Measurements from ENCODE around the gene ZNF217.
"Not testable (repeated sequence)": the region's sequence is repeated elsewhere in the genome, so short reads cannot be mapped to it uniquely, and the experiment has no call there.

Gene ZNF217

GRCh38 chr20:53597030-53597482, 3.4 kb upstream of the ZNF217 start:
- Histone ChIP-seq H3K36me3 (ENCODE audit: control insufficient read depth, insufficient read depth, low read length) (no peaks in the 10 kb centered on the region), H3K4me1 (ENCODE audit: control insufficient read depth, insufficient read depth, low read length, poor library complexity, severe bottlenecking) (peaks cover 23% of the 10 kb centered on the region), H3K9me3 (ENCODE audit: control insufficient read depth, low read length) (no peaks in the 10 kb centered on the region), H3K4me3 (ENCODE audit: extremely low read depth, insufficient read depth, low read length, poor library complexity, severe bottlenecking) (no peak overlapping the region), H3K27ac (ENCODE audit: low read depth, low read length, severe bottlenecking) (no peak overlapping the region)
- WGBS, 2 experiments (ENCODE audit: insufficient coverage in 2 of 2) = 92 to 94% methylated on average over 2 of the region's 3 CpGs

- H3K4me3 ChIP-seq (ENCODE audit: extremely low read depth, insufficient read depth, low read length, poor library complexity, severe bottlenecking); H3K36me3 ChIP-seq (ENCODE audit: control insufficient read depth, insufficient read depth, low read length); H3K9me3 ChIP-seq (ENCODE audit: control insufficient read depth, low read length): not testable (repeated sequence)
- Histone ChIP-seq H3K4me1 (ENCODE audit: control insufficient read depth, insufficient read depth, low read length, poor library complexity, severe bottlenecking) (peaks cover 23% of the 10 kb centered on the region), H3K27ac (ENCODE audit: low read depth, low read length, severe bottlenecking) (peak overlapping the region; percentile 3)
- WGBS, 2 experiments (ENCODE audit: insufficient coverage in 2 of 2) = 86 to 100% methylated on average over 1 of the region's 12 CpGs
Measured at GRCh38 chr20:53596189-53597001, 2.8 kb upstream of the ZNF217 start.

GRCh38 chr20:53595742-53596141, 2.1 kb upstream of the ZNF217 start:
- peaks cover 23% of the 10 kb centered on the region for H3K4me1 ChIP-seq (ENCODE audit: control insufficient read depth, insufficient read depth, low read length, poor library complexity, severe bottlenecking)
- not testable (repeated sequence) for H3K36me3 ChIP-seq (ENCODE audit: control insufficient read depth, insufficient read depth, low read length); H3K27ac ChIP-seq (ENCODE audit: low read depth, low read length, severe bottlenecking); H3K9me3 ChIP-seq (ENCODE audit: control insufficient read depth, low read length); H3K4me3 ChIP-seq (ENCODE audit: extremely low read depth, insufficient read depth, low read length, poor library complexity, severe bottlenecking)
- no CpG with 5 or more reads among the region's 3 CpGs for WGBS, 2 experiments (ENCODE audit: insufficient coverage in 2 of 2)

- Histone ChIP-seq H3K4me1 (ENCODE audit: control insufficient read depth, insufficient read depth, low read length, poor library complexity, severe bottlenecking) (peaks cover 23% of the 10 kb centered on the region), H3K9me3 (ENCODE audit: control insufficient read depth, low read length) (no peaks in the 10 kb centered on the region), H3K27ac (ENCODE audit: low read depth, low read length, severe bottlenecking) (peak overlapping the region; percentile 79), H3K36me3 (ENCODE audit: control insufficient read depth, insufficient read depth, low read length) (no peaks in the 10 kb centered on the region), H3K4me3 (ENCODE audit: extremely low read depth, insufficient read depth, low read length, poor library complexity, severe bottlenecking) (peak overlapping the region; percentile 55)
- WGBS, 2 experiments (ENCODE audit: insufficient coverage in 2 of 2) = 5 to 10% methylated on average over 3 to 4 of the region's 7 CpGs
Measured at GRCh38 chr20:53595018-53595378, 1.4 kb upstream of the ZNF217 start.

GRCh38 chr20:53594068-53595017, 704 bp upstream of the ZNF217 start:
- WGBS, 2 experiments (ENCODE audit: insufficient coverage in 2 of 2) = 4% methylated on average over 32 to 43 of the region's 110 CpGs
- H3K4me1 ChIP-seq (ENCODE audit: control insufficient read depth, insufficient read depth, low read length, poor library complexity, severe bottlenecking) = peaks cover 23% of the 10 kb centered on the region

GRCh38 chr20:53592992-53593465, 610 bp downstream of the ZNF217 start:
- H3K4me3 ChIP-seq (ENCODE audit: extremely low read depth, insufficient read depth, low read length, poor library complexity, severe bottlenecking) = peak overlapping the region; percentile 79
- H3K36me3 ChIP-seq (ENCODE audit: control insufficient read depth, insufficient read depth, low read length) = no peaks in the 10 kb centered on the region
- no peaks in the 10 kb centered on the region for H3K9me3 ChIP-seq (ENCODE audit: control insufficient read depth, low read length)
- WGBS, 2 experiments (ENCODE audit: insufficient coverage in 2 of 2) = 0% methylated on average over 22 to 34 of the region's 47 CpGs
- H3K4me1 ChIP-seq (ENCODE audit: control insufficient read depth, insufficient read depth, low read length, poor library complexity, severe bottlenecking) = peaks cover 14% of the 10 kb centered on the region
- peak overlapping the region; percentile 87 for H3K27ac ChIP-seq (ENCODE audit: low read depth, low read length, severe bottlenecking)

More at GRCh38 chr20:53594068-53595017, 704 bp upstream of the ZNF217 start:
- no peaks in the 10 kb centered on the region for H3K9me3 ChIP-seq (ENCODE audit: control insufficient read depth, low read length)
- H3K4me3 ChIP-seq (ENCODE audit: extremely low read depth, insufficient read depth, low read length, poor library complexity, severe bottlenecking) = peak overlapping the region; percentile 79
- H3K36me3 ChIP-seq (ENCODE audit: control insufficient read depth, insufficient read depth, low read length) = no peaks in the 10 kb centered on the region
- peak overlapping the region; percentile 82 for H3K27ac ChIP-seq (ENCODE audit: low read depth, low read length, severe bottlenecking)

- H3K9me3 ChIP-seq (ENCODE audit: control insufficient read depth, low read length); H3K36me3 ChIP-seq (ENCODE audit: control insufficient read depth, insufficient read depth, low read length); H3K4me1 ChIP-seq (ENCODE audit: control insufficient read depth, insufficient read depth, low read length, poor library complexity, severe bottlenecking): not testable (repeated sequence)
- Histone ChIP-seq H3K27ac (ENCODE audit: low read depth, low read length, severe bottlenecking) (peak overlapping the region; percentile 87), H3K4me3 (ENCODE audit: extremely low read depth, insufficient read depth, low read length, poor library complexity, severe bottlenecking) (peak overlapping the region; percentile 79)
- 0% methylated on average over 1 to 4 of the region's 27 CpGs for WGBS, 2 experiments (ENCODE audit: insufficient coverage in 2 of 2)
Measured at GRCh38 chr20:53592454-53592991, 1.1 kb downstream of the ZNF217 start.

- not testable (repeated sequence) for H3K36me3 ChIP-seq (ENCODE audit: control insufficient read depth, insufficient read depth, low read length); H3K9me3 ChIP-seq (ENCODE audit: control insufficient read depth, low read length); H3K4me1 ChIP-seq (ENCODE audit: control insufficient read depth, insufficient read depth, low read length, poor library complexity, severe bottlenecking)
- Histone ChIP-seq H3K27ac (ENCODE audit: low read depth, low read length, severe bottlenecking) (peak overlapping the region; percentile 87), H3K4me3 (ENCODE audit: extremely low read depth, insufficient read depth, low read length, poor library complexity, severe bottlenecking) (peak overlapping the region; percentile 79)
- 0 to 6% methylated on average over 3 to 4 of the region's 9 CpGs for WGBS, 2 experiments (ENCODE audit: insufficient coverage in 2 of 2)
Measured at GRCh38 chr20:53591941-53592441, 1.6 kb downstream of the ZNF217 start.

- not testable (repeated sequence) for H3K36me3 ChIP-seq (ENCODE audit: control insufficient read depth, insufficient read depth, low read length); H3K9me3 ChIP-seq (ENCODE audit: control insufficient read depth, low read length); H3K4me1 ChIP-seq (ENCODE audit: control insufficient read depth, insufficient read depth, low read length, poor library complexity, severe bottlenecking)
- peak overlapping the region; percentile 79 for H3K4me3 ChIP-seq (ENCODE audit: extremely low read depth, insufficient read depth, low read length, poor library complexity, severe bottlenecking)
- peak overlapping the region; percentile 87 for H3K27ac ChIP-seq (ENCODE audit: low read depth, low read length, severe bottlenecking)
- 0% methylated on average over 2 of the region's 4 CpGs; no CpG with 5 or more reads in 1 of the 2 experiments for WGBS, 2 experiments (ENCODE audit: insufficient coverage in 2 of 2)
Measured at GRCh38 chr20:53591206-53591741, 2.4 kb downstream of the ZNF217 start.

- Histone ChIP-seq H3K27ac (ENCODE audit: low read depth, low read length, severe bottlenecking) (peak overlapping the region; percentile 53), H3K4me1 (ENCODE audit: control insufficient read depth, insufficient read depth, low read length, poor library complexity, severe bottlenecking) (peaks cover 14% of the 10 kb centered on the region), H3K4me3 (ENCODE audit: extremely low read depth, insufficient read depth, low read length, poor library complexity, severe bottlenecking) (peak overlapping the region; percentile 79)
- H3K36me3 ChIP-seq (ENCODE audit: control insufficient read depth, insufficient read depth, low read length); H3K9me3 ChIP-seq (ENCODE audit: control insufficient read depth, low read length): not testable (repeated sequence)
Measured at GRCh38 chr20:53590608-53591007, 3.0 kb downstream of the ZNF217 start.

All from mesodermal cell (in vitro differentiated cells).